Gastrocnemius medialis (tissue), 4 donors: ENCODE data around the gene NEDD4L.

Source experiments
- POLR2A ChIP-seq, 2 donors: fragments of 450-650 bp; IDR thresholded peaks; one replicate each; pipeline ENCODE4 v1.6.1; 2017; ENCODE audit warnings: antibody characterized with exemption in 2 of 2, mild to moderate bottlenecking in 2 of 2, moderate library complexity in 2 of 2
- TF ChIP-seq, protein P1 (sequence below), 5 experiments: fragments of 450-650 bp in 3 of 5; fragments of 200-600 bp in 2 of 5; sonication (generic) in 2 of 5; IDR thresholded peaks in 4 of 5; conservative IDR thresholded peaks in 1 of 5; 1 replicate in 4 of 5; 2 replicates in 1 of 5; pipeline ENCODE4 v1.5.1; 2016 to 2019; ENCODE audit warnings: antibody characterized with exemption in 5 of 5, mild to moderate bottlenecking in 3 of 5, moderate library complexity in 3 of 5

- TF ChIP-seq, protein P1, sequence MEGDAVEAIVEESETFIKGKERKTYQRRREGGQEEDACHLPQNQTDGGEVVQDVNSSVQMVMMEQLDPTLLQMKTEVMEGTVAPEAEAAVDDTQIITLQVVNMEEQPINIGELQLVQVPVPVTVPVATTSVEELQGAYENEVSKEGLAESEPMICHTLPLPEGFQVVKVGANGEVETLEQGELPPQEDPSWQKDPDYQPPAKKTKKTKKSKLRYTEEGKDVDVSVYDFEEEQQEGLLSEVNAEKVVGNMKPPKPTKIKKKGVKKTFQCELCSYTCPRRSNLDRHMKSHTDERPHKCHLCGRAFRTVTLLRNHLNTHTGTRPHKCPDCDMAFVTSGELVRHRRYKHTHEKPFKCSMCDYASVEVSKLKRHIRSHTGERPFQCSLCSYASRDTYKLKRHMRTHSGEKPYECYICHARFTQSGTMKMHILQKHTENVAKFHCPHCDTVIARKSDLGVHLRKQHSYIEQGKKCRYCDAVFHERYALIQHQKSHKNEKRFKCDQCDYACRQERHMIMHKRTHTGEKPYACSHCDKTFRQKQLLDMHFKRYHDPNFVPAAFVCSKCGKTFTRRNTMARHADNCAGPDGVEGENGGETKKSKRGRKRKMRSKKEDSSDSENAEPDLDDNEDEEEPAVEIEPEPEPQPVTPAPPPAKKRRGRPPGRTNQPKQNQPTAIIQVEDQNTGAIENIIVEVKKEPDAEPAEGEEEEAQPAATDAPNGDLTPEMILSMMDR (IDR thresholded peaks at IDR 0.05 in 4 of 5, conservative IDR thresholded peaks at IDR 0.05 in 1 of 5) = no peak
- no peak for TF ChIP-seq POLR2A (IDR thresholded peaks at IDR 0.05)
Observed at GRCh38 chr18:58249712-58250111, 205.7 kb downstream of the NEDD4L start.
